ENCODE measurements around the gene PC.
"Not testable (repeated sequence)": the region's sequence is repeated elsewhere in the genome, so short reads cannot be mapped to it uniquely, and the experiment has no call there.

The PC gene

DNA sequence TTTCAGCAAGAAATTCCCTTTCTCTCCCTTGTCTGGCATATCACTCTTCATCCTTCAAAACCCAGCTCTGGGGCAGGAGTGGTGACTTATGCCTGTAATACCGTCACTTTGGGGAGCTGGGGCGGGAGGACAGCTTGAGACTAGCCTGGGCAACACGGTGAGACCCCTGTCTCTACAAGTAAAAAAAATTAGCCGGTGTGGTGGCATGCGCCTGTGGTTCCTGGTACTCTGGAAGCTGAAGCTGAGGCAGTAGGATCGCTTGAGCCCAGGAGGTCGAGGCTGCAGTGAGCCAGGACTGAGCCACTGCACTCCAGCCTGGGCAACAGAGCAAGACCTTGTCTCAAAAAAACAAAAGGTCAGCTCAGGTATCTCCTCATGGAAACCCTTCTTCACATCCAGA is 116.3 kb downstream of the PC start:
- Histone ChIP-seq H4K20me1 (peaks cover 31 to 79% (median 51%) of the 10 kb centered on the region in 11 experiments; a peak in 20 of 22 replicates), H3K9ac (peak overlapping the region; percentile 95 to 100 (median 99)), H3K27ac (peak overlapping the region in 10 of 11 experiments; percentile 96 to 100 (median 99); a peak in 21 of 22 replicates), H3K36me3 (peaks cover 42 to 78% (median 52%) of the 10 kb centered on the region in 11 experiments), H3K4me1 (peaks cover 33 to 61% (median 56%) of the 10 kb centered on the region in 10 experiments), H3K4me2 (peak overlapping the region; percentile 92 to 98 (median 96)), H3K9me3 (replicated peaks in 1 of 11) (no peaks in the 10 kb centered on the region), H3K27me3 (no peaks in the 10 kb centered on the region), H3K4me3 (peak overlapping the region; percentile 84 to 98 (median 96))
- no peak for TF ChIP-seq Cebpa-rat (IDR thresholded peaks at IDR 0.05)

GRCh38 chr11:66840317-66841091 is 117.7 kb downstream of the PC start:
- TF ChIP-seq Cebpa-rat (IDR thresholded peaks at IDR 0.05), result no peak
- Histone ChIP-seq H3K36me3 (peaks cover 28 to 64% (median 39%) of the 10 kb centered on the region in 11 experiments), H3K4me3 (no peak overlapping the region), H3K4me2 (peak overlapping the region; percentile 12 to 98 (median 94); a peak in 21 of 22 replicates), H3K4me1 (peaks cover 33 to 60% (median 53%) of the 10 kb centered on the region in 10 experiments), H3K9ac (peak overlapping the region; percentile 8 to 100 (median 51); a peak in 17 of 22 replicates), H3K27ac (peak overlapping the region in 4 of 11 experiments; percentile 7 to 17 (median 8); a peak in 5 of 22 replicates), H4K20me1 (peaks cover 27 to 66% (median 51%) of the 10 kb centered on the region in 11 experiments; a peak in 20 of 22 replicates), H3K9me3 (replicated peaks in 1 of 11) (no peaks in the 10 kb centered on the region), H3K27me3 (no peaks in the 10 kb centered on the region)

GRCh38 chr11:66835768-66836405 is 122.3 kb downstream of the PC start:
- Histone ChIP-seq H3K4me1 (peaks cover 11 to 32% (median 26%) of the 10 kb centered on the region in 10 experiments; a peak in 19 of 20 replicates), H3K27me3 (no peaks in the 10 kb centered on the region), H3K4me3 (no peak overlapping the region), H3K4me2 (peak overlapping the region in 6 of 11 experiments; percentile 0 to 41 (median 19); a peak in 5 of 22 replicates), H3K9ac (peak overlapping the region in 3 of 11 experiments; percentile 3 to 34 (median 16); a peak in 4 of 22 replicates), H3K27ac (peak overlapping the region in 6 of 11 experiments; percentile 8 to 62 (median 24); a peak in 8 of 22 replicates), H3K9me3 (replicated peaks in 1 of 11) (no peaks in the 10 kb centered on the region), H3K36me3 (peaks cover 19 to 43% (median 29%) of the 10 kb centered on the region in 11 experiments; a peak in 20 of 22 replicates), H4K20me1 (peaks cover 0 to 62% (median 25%) of the 10 kb centered on the region in 11 experiments; a peak in 15 of 22 replicates)
- no peak for TF ChIP-seq Cebpa-rat (IDR thresholded peaks at IDR 0.05)

DNA sequence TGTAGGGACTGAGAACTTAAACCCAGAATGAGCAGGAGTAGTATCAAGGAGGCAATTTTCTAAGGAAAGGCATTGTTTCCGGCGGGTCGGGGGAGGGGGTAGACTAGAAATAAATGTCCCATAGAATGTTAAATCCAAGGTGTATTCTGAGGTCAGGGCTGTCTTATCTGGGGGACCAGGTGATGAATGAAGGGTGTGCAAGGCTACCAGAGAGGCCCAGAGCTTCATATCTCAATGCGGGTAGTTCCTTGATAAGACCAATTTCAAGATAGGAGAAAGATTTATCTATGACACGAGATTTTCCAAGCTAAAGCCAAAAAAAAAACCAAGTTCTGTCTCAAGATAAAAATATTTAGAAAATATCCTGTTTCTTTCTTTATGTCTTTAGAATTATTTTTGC is 123.2 kb downstream of the PC start:
- H3K4me3 ChIP-seq, result no peak overlapping the region
- H3K9ac ChIP-seq, result no peak overlapping the region
- H3K27ac ChIP-seq, result peak overlapping the region in 2 of 11 experiments; percentile 9 to 62; a peak in 3 of 22 replicates
- peaks cover 16 to 34% (median 25%) of the 10 kb centered on the region in 11 experiments; a peak in 19 of 22 replicates for H3K36me3 ChIP-seq
- H3K4me1 ChIP-seq, result peaks cover 1 to 23% (median 16%) of the 10 kb centered on the region in 10 experiments; a peak in 17 of 20 replicates
- H3K4me2 ChIP-seq, result no peak overlapping the region
- no peaks in the 10 kb centered on the region for H3K27me3 ChIP-seq
- H4K20me1 ChIP-seq, result peaks cover 0 to 53% (median 16%) of the 10 kb centered on the region in 11 experiments; a peak in 15 of 22 replicates
- no peaks in the 10 kb centered on the region for H3K9me3 ChIP-seq (replicated peaks in 1 of 11)
- no peak for TF ChIP-seq Cebpa-rat (IDR thresholded peaks at IDR 0.05)

DNA sequence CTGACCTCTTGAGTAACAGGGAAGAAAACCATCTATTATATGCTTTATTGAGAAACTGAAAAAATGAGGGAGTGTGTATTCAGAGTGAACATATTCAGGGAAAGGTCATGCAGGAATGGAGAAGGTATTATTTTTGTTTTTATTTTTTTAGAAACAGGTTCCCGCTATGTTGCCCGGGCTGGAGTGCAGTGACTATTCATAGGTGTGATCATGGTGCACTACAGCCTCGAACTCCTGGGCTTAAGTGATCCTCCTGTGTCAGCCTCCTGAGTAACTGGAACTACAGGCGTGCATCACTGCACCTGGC is 123.7 kb downstream of the PC start:
- H3K4me2 ChIP-seq, result no peak overlapping the region
- no peaks in the 10 kb centered on the region for H3K27me3 ChIP-seq
- H3K27ac ChIP-seq, result peak overlapping the region in 2 of 11 experiments; percentile 9 to 62; a peak in 3 of 22 replicates
- peaks cover 0 to 48% (median 12%) of the 10 kb centered on the region in 11 experiments; a peak in 12 of 22 replicates for H4K20me1 ChIP-seq
- H3K9ac ChIP-seq, result 0 out of 22 replicates have a peak overlapping the region, but pooled peaks of 1 of the 11 experiments have one; percentile 25
- H3K36me3 ChIP-seq, result peaks cover 14 to 34% (median 22%) of the 10 kb centered on the region in 11 experiments; a peak in 19 of 22 replicates
- peaks cover 0 to 20% (median 14%) of the 10 kb centered on the region in 10 experiments; a peak in 13 of 20 replicates for H3K4me1 ChIP-seq
- no peaks in the 10 kb centered on the region for H3K9me3 ChIP-seq (replicated peaks in 1 of 11)
- H3K4me3 ChIP-seq, result no peak overlapping the region
- TF ChIP-seq Cebpa-rat (IDR thresholded peaks at IDR 0.05), result no peak

DNA sequence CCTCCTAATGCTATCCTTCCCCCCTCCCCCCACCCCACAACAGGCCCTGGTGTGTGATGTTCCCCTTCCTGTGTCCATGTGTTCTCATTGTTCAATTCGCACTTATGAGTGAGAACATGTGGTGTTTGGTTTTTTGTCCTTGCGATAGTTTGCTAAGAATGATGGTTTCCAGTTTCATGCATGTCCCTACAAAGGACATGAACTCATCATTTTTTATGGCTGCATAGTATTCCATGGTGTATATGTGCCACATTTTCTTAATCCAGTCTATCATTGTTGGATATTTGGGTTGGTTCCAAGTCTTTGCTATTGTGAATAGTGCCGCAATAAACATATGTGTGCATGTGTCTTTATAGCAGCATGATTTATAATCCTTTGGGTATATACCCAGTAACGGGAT is 133.6 kb downstream of the PC start:
- H3K4me1 ChIP-seq, result not testable (repeated sequence)

GRCh38 chr11:66823700-66824099 is 134.5 kb downstream of the PC start:
- Histone ChIP-seq H3K4me2 (no peak overlapping the region), H3K27me3 (no peaks in the 10 kb centered on the region), H3K9me3 (replicated peaks in 1 of 11) (no peaks in the 10 kb centered on the region), H3K9ac (no peak overlapping the region), H3K4me1 (peaks cover 0 to 2% (median 0%) of the 10 kb centered on the region in 10 experiments; a peak in 6 of 20 replicates), H4K20me1 (no peaks in the 10 kb centered on the region), H3K36me3 (peaks cover 0 to 9% (median 5%) of the 10 kb centered on the region in 11 experiments; a peak in 7 of 22 replicates), H3K4me3 (no peak overlapping the region), H3K27ac (no peak overlapping the region)
- TF ChIP-seq Cebpa-rat (IDR thresholded peaks at IDR 0.05), result no peak

More for the DNA sequence above, 133.6 kb downstream of the PC start:
- H3K27me3 ChIP-seq; H3K4me3 ChIP-seq; H3K4me2 ChIP-seq; H3K27ac ChIP-seq; H4K20me1 ChIP-seq; H3K9me3 ChIP-seq (replicated peaks in 1 of 11); H3K9ac ChIP-seq: not testable (repeated sequence)
- H3K36me3 ChIP-seq, result peaks cover 0 to 17% (median 11%) of the 10 kb centered on the region in 11 experiments; a peak in 8 of 22 replicates

GRCh38 chr11:66820901-66821300 is 137.3 kb downstream of the PC start:
- no peaks in the 10 kb centered on the region for H3K9me3 ChIP-seq (replicated peaks in 1 of 11)
- H3K9ac ChIP-seq, result no peak overlapping the region
- no peak for TF ChIP-seq Cebpa-rat (IDR thresholded peaks at IDR 0.05)
- H3K27ac ChIP-seq, result no peak overlapping the region
- no peak overlapping the region for H3K4me2 ChIP-seq
- H4K20me1 ChIP-seq, result no peaks in the 10 kb centered on the region
- H3K27me3 ChIP-seq, result no peaks in the 10 kb centered on the region
- no peak overlapping the region for H3K4me3 ChIP-seq
- H3K36me3 ChIP-seq, result peaks cover 0 to 12% (median 0%) of the 10 kb centered on the region in 11 experiments; a peak in 1 of 22 replicates
- H3K4me1 ChIP-seq, result peaks cover 0 to 13% (median 0%) of the 10 kb centered on the region in 10 experiments; a peak in 9 of 20 replicates

DNA sequence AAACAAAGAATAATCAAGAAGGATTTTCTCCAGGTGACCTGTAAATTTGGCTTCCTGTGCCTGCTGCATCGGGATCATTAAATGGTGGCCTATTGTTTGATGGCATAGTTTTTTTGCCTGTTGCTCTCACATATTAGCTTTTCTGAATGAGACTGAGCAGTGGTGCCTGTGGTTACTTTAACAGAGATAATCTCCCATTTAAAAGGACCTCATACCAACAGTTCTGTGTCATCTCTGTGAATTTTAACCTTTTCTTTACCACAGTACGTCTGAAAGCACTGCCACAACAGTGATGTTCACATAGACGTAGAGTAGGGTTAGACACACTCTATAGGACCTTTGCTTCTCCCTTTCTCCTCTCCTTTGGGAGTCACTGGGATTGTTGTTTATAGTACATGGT is 137.8 kb downstream of the PC start:
- Histone ChIP-seq H3K9me3 (replicated peaks in 1 of 11) (no peaks in the 10 kb centered on the region), H3K36me3 (peaks cover 0 to 12% (median 0%) of the 10 kb centered on the region in 11 experiments; a peak in 1 of 22 replicates), H4K20me1 (no peaks in the 10 kb centered on the region), H3K4me1 (peaks cover 0 to 13% (median 0%) of the 10 kb centered on the region in 10 experiments; a peak in 9 of 20 replicates), H3K4me2 (no peak overlapping the region), H3K4me3 (no peak overlapping the region), H3K27ac (no peak overlapping the region), H3K9ac (no peak overlapping the region), H3K27me3 (no peaks in the 10 kb centered on the region)
- TF ChIP-seq Cebpa-rat (IDR thresholded peaks at IDR 0.05), result no peak
